Esophagus squamous epithelium (tissue), 4 donors: ENCODE data around the gene TEKTIP1.

Experiments
- CTCF ChIP-seq, 6 experiments: fragments of 450-650 bp in 4 of 6; fragments of 200-600 bp in 2 of 6; sonication (generic) in 2 of 6; IDR thresholded peaks; one replicate each; pipeline ENCODE4 v1.5.1; 2016 to 2019; ENCODE audit warnings: antibody characterized with exemption in 6 of 6, mild to moderate bottlenecking in 4 of 6, moderate library complexity in 4 of 6
- POLR2A ChIP-seq, 4 donors: fragments of 450-650 bp; IDR thresholded peaks; one replicate each; pipeline ENCODE4 v1.6.1; 2017; ENCODE audit warnings: antibody characterized with exemption in 4 of 4, mild to moderate bottlenecking in 4 of 4, moderate library complexity in 3 of 4

- TF ChIP-seq CTCF (IDR thresholded peaks at IDR 0.05), result no peak
- TF ChIP-seq POLR2A (IDR thresholded peaks at IDR 0.05), result peak in 3 of 4 donors; percentile 82 to 89 (median 85)
Observed at GRCh38 chr19:3557461-3558248, 18.7 kb downstream of the TEKTIP1 start, which contains the start of gene MFSD12.
